ENCODE data around the gene MAPK11.

Gene MAPK11

DNA sequence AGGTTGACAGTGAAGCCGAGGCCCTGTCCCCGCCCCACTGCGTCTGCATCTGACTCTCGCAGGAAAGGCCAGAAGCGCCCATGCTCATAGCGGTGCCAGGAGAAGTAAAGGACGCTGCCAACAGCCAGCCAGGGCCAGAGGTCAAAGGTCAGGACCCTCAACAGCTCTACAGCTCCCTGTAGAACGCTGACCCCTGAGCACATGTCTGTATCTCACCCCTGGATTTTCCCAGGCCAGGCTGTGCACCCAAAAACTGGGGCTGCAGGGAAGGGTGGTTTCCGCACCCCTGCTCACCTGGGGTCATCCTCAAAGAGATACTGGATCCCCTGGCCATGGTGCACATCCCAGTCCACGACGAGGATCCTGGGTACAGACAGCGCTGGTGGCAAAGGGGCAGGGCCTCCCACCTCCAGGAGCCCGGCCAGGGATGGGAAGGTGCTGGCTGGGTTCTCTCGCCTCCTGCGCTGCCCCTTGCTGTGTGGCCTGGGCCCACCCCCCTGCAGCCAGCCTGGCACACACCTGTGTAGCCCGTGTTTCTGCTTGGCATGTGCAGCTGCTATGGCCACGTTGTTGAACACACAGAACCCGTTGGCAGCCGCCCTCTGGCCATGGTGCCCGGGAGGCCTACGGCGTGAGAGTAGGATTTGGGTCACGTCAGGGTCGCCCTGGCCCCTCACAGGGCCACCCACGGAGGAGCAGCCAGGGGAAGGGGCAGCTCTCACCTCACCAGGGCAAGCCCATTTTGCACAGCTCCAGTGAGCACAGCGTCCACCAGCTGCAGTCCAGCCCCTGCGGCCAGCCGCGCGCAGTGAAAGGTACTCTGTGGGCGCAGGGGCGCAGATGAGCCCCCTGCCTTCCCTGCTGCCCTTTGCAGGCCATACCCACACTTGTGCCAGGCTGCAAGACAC lies 20.6 kb downstream of the MAPK11 start:
- DNase-seq (ENCODE audit: low read depth in 2 of 2) = no peak

DNA sequence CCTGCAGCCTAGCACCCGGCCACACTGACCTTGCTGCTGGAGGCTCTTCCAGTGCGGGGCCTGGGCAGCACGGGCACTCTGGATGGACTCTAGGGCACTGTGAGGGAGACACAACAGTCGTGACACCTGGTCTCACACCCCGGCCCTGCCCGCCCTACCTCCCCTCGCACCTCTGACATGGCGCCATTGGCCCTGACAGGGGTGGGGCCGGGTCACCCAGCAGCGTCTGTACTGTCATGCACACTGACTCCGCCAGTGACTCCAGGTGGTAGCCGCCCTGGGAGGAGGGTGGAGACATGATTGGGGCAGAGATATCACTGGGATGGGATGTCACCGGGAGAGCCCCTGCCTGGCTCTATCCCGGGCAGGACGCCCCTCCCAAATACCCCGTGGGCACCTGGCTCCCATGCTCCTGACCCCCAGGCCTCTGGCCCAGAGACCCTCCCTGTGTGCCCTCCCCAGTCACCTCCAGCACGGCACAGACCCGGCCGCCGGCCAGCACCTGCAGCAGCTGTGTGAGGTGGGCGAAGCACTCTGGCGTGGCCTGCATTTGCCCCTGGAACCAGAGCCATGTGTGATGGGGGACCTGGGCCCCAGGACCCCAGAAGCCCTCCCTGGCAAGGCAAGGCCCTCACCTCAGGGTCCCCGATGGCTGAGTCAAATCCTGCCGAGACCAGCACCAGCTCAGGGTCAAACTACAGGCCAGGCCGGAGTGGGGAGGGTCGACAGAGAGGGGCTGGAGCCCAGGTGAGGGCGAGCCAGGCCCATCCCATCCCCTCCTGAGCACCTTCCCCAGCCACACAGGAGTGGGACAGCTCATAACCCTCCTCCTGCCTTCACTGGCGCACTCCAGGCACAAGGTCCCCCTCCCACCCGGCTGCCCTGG lies 21.7 kb downstream of the MAPK11 start:
- no peak for DNase-seq (ENCODE audit: low read depth in 2 of 2)

DNA sequence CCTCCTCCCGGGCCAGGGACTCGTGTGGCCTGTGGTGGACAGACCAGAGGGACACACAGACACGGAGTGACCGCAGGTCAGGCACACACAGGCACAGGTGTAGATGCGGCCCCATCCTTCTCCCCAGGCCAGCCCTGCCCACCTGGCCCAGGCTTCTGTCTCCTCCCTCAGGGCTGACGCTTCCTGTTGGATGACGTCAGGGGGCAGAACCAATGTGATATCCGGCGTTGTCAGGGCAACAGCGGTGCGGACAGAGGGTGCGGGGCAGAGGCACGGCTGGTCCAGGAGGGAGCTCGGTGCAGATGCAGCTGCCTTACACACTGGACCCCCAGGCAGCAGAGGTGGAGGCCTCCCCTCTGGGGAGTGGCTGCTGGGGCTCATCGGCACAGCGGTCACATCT lies 22.4 kb downstream of the MAPK11 start:
- DNase-seq (ENCODE audit: low read depth in 2 of 2) = no peak

DNA sequence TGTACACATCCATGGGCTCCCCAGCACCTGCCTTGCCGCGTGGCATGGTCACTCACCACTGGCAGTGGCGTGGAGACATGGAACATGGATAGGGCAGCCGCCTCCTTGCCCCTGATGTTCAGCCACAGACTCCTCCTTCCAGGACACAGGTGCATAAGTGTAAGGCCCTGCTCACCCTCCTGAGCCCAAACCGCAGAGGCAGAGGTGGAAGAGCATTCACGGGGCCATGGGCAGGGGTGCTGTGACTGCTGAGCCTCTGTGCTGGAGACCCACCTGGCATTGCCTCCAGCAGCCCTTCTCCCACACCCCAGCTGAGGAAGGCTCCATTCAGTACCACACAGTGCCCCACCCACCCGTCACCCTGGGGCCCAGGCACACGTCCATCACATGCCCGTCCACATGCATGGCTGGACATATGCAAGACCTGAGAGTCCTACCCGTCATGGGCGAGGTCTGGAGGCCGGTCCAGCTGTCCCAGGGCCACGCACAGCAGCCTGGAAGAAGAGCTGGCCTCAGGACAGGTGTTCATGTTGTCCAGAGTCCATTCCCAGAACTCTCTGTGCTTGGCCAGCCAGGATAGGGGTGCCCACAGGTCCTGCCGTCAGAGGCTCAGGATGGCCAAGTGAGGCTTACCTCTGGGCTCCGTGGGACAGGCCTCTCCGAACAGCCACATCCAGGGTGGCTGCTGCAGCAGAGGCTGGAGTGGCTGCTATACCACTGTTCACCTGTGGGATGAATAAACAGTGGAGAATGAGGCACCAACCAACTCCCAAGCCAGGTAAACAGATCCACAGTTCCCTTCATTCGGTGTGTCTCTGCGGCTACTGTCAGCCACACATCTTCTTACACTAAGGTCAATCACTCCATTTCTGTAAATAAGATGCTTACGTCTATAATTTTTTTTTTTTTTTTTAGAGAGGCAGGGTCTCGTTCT lies 23.7 kb downstream of the MAPK11 start:
- no peak for DNase-seq (ENCODE audit: low read depth in 2 of 2)

DNA sequence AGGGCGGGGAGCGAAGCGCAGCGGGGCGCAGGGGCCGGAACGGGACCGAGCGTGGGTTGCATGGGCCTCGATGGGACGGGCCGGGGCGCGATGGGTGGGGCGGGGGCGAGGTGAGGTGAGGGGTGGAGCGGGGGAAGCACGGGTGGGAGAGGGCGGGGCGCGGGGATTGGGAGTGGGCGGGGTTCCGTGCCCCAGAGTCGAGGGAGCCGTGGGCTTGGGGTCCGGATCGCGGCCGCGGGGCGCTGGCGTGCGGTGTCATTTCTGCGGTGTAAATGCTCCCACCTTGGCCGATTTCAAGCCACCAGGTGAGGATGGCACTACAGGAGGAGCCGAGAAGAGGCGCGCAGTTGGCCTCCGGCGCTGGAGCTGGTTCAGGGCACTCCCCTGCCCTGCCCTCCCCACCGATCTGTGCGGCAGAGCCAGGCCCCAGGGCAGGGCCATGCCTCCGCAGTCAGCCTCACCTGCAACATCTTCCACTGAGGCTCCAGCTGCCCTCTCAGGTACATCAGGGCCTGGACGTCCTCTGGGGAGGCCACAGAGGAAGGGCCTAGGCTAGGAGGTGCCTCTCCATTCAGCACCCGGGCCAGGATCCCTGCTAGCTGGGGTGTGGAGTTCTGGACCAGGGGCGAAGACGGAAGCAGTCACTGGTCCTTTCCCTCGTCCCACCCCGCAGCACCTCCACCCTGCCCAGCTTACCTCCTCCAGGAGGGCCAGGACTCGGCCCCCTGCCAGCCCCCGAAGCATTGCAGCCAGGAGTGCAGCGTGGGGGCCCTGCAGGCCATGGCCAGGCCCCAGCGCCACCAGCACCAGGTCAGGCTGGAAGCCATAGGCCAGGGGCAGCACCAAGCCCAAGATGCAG lies 24.7 kb downstream of the MAPK11 start:
- peak in 1 of 2 donors; percentile 29 for DNase-seq (ENCODE audit: low read depth in 2 of 2)

DNA sequence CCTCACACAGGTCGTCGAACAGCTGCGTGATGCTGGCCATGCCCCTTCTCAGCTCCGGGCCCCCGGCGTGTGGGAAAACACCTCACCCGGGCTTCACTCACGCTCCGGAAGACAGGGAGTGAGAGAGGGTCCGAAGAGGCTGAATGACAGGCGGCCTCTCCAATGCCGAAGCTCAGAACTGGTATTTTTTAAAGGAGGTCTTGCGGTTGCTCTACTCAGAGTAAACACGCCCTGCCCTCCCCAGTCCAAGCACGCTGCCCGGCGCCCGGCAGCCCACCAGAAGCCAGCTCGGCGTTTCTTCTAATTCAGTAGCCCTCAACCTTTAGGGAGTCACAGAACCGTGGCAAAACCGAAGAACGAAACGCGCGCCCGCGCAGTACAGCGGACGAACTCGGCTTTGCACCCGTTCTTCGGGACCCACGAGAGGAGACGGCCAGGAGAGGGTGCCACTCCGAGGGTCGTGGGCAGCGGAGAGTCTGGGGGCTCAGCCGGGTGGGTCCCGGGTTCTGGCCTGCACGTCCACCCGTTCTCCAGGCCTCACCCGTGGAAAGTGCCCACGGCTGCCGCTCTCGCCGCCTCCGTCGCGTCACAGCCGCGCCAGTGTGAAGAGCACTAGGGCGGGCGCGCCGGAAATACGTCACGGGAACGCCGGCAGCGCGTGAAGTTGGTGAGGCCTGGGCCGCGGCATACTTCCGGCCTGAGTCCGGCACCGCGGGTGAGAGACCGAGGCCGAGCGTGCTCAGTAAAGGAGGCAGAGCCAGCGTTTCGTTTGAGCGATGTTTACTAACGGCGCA lies 25.6 kb downstream of the MAPK11 start, which contains the start of gene TUBGCP6:
TUBGCP6 (minus strand) TSS at position 604 of the 794 bp plus-strand sequence; CDS start at position 40, 564 bp downstream.
- DNase-seq (ENCODE audit: low read depth in 2 of 2) = peak; percentile 61 to 87

DNA sequence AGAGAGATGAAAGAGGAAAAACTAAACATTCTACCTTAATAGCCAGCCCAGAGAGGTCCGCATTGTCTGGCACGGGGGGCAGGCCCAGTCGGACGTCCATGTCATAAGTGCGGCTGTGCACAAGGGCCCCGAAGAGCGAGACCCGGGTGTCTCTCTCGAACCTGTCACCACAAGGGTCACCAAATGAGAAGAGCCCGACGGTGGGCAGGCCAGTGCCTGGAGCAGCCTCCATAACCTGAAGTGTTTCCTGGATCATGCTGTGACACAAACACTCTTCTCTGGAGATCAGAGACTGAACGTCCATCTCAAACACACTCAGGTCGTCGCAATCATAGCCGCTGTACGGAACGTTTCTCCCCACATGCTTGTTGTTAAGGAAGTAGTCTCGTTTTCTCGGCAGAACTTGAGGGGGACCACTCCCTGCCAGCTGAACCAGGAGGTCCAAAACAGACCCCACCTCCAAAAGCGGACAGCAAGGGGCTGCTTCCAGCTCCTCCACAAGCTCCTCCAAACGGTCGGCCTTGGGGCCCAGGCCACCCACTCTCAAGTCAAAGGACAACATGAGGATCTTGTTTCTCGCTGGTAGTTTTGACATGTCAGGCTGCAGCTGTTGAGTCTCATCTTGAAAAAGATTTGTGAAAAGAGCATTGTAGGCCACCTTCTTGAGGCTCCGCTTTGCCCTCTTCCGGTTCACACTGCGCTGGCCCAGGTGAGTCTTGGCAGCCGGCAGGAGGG lies 26.3 kb downstream of the MAPK11 start:
- DNase-seq (ENCODE audit: low read depth in 2 of 2) = no peak

DNA sequence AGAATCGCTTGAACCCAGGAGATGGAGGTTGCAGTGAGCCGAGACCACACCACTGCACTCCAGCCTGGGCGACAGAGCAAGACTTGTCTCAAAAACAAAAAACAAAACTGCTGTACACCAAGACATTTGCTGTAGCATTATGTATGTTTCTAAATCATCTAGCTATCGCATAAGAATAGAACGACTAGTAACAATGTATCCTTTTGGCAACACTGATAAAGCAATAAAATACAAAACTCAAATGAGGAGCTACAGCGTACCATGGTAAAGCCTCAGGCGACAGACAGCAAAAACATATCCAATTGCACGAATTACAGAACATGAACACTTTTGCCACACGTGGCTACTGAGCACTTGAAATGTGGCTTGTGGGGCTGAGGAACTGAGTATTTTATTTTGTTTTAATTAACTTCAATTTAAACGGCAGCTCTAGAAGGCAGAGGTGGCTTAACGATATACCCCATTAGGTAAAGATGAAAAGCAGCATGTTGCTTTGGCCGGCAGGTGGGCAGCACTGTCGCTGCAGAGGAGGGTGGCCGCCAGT lies 27.7 kb downstream of the MAPK11 start:
- DNase-seq (ENCODE audit: low read depth in 2 of 2) = no peak

DNA sequence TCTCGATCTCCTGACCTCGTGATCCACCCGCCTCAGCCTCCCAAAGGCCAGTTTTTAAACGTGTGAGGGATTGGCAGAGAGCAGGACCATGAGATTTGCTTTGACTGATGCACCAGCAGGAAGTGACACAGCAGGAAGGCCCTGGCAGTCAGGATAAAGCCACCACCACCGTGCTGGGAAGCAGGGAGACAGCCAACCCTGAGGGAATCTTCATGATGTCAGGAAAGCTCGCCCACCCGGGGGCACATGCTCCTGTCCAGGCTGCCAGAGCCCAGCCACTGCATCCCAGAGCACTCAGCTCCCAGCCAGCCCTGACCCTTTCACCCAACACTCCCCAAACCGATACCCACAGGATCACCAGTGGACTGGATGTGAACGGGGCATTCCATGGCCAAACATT lies 31.4 kb downstream of the MAPK11 start:
- no peak for DNase-seq (ENCODE audit: low read depth in 2 of 2)

DNA sequence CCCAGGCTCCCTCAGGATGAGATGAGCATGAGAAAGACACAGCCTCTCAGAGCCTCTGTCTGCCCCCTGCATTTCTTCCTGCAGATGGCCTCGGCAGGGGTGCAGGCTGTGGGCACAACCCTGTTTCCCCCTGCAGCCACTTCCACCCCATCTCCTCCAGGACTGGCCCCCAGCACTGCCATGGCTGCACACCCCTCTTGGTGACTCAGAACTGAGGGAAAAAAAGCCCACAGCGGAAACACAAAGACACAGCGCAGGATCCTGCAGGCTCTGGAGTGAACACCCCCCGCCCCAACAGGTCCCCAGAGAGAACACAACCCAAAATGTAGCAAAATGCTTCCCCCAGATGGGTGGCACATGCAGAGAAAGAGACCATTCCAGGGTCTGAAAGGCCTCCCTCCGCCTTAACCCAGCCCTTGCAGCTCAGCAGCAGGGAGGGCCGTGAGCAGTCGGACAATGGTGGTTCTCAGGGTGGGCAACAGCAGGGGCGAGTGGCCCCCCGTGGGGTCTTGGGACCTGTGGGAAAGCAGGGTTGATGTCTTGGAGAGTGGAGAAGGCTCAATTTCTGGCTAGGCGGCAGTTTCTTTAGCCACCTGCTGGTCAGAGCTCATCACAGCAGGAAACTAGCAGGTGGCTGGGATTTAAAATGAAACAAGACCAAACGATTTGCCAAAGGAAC lies 33.3 kb downstream of the MAPK11 start:
- no peak for DNase-seq (ENCODE audit: low read depth in 2 of 2)

DNA sequence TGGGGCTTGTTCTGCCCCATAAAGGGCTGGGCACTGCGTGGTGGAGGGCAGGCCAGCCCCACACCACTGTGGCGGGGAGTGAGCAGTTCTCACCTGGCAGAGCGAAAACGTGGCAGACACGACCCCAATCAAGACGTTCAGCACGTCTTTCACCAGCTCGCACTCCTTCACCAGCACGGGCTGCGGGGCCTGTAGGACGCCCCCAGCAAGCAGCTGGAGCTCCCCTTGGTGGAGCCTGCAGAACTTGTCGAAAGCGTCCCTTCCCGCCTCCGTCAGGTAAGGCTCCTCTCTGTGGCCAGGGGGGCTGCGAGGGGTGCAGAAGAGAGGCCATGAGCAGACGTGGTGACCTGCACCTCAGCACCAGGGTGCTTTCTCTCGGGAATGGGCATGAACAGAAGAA lies 37.0 kb downstream of the MAPK11 start:
- DNase-seq (ENCODE audit: low read depth in 2 of 2) = no peak

DNA sequence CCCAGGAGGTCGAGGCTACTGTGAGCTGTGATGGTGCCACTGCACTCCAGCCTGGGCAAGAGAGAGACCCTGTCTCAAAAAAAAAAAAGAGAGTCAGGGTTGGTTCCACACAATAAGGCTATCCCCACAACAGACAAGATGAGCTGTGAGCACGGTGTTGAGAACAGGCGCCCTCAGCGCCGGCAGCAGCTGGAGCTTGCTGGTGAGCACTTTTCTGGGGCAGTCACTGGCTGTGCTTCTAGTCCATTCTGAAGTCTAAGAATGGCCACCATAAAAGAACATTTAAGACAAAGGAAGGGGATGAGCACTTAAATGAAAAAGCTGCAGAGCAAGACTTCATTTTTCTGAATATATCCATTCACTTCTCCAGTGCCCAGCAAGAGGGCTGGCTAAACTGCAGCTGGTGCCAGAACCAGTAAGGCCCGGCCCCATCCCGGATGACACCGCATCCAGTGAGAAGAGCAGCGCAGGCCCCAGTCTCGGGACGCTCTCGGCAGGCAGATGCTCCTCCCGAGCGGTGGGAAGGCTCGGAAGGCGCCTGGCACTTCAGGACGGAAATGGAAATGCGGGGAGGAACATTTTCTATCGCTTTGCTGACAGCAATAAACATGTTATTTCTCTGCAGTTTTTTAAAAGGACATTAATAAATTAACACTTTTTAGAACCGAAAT lies 37.6 kb downstream of the MAPK11 start:
- no peak for DNase-seq (ENCODE audit: low read depth in 2 of 2)

DNA sequence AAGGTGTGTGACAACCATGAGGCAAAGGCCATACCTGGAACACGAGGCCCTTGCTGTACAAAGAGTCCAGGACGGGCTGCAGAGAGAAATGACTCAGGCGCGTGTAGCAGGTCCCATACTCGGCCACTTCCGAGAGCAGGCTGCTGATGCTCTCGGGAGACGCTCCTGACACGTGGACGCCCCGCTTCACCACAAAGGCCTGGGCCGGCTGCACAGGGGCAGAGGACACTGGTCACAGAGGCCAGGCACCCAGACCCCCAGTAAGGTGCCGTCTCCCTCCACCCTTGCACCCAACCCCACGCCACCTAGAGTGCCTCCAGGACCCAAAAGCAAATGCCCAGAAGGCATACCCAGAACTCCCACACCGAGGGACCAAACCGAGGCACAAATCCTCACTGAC lies 40.8 kb downstream of the MAPK11 start:
- no peak for DNase-seq (ENCODE audit: low read depth in 2 of 2)

DNA sequence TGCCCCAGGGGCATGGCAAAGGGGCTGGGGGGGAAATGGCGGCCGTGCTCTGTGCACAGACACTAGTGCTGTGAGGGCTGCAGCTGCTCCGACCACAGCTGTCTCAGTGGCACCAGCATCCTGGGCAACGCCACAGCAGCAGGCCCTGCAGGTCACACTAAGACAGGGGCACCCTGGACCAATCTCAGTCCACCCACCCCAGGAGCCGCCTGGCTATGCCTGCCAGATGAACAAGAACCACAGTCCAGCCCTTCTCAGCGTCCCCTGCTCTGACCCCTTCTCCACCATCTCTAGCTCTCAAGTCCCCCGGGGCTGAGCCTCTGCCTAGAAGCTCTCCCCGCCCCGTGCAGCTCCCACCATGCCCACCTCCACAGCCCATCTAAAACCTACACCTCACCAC lies 41.8 kb downstream of the MAPK11 start:
- DNase-seq (ENCODE audit: low read depth in 2 of 2) = no peak

DNA sequence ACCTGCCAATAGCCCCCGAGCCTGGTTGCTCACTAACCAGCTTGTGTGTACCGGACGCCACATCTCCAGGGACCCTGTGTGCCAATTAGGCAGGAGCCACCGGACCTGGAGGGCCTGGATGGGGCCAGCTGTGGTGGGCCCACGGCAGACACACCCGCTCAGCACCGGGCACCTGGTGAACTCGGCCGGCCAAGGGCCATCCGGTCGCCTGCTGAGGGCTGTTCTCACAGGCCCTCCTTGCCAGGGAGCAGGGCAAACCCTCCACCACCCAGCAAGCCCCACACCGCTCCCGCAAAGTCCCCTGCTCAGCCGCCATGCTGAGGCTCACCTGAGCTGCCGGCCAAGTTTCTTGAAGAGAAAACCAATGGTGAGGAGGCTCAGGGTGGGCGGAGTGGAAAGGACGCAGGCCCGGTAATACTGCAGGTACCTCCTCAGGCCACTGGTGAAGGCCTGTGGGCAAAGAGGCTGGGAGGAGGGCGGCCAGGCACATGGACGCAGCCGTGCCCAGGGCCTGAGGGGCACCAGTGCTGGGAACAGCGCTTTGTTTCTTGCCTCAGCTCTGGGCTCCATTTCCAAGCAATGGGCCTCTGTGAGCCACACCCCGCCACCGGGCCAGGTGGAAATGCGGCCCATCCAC lies 42.5 kb downstream of the MAPK11 start:
- no peak for DNase-seq (ENCODE audit: low read depth in 2 of 2)

DNA sequence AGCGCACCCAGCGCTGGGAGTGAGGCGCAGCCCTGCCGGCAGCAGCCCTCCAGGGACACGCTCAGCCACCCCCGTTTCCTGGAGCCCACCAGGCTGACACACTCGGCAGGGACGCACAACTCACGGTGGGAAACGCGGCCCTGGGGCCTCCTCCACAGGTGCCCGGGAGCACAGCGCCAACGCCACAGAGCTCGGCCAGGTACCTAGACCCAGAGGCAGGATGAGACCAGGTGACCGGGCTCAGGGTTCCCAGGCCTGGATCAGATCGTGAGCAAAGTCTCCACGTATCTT lies 43.4 kb downstream of the MAPK11 start:
- DNase-seq (ENCODE audit: low read depth in 2 of 2) = no peak

Data from stimulated activated CD4-positive, alpha-beta T cell treated with anti-CD3 and anti-CD28 coated beads, Interleukin-1b, Interleukin-23, amount 100 ng/mL, for 1 hour (primary cell).